CD4-positive, alpha-beta memory T cell (primary cell): ENCODE data around the gene PRKRIP1. TPM values are rescaled to one million over a fixed set of nuclear protein-coding genes. Genes with fewer than 3 reads are reported as not detected.
"Not testable (repeated sequence)": the region's sequence is repeated elsewhere in the genome, so short reads cannot be mapped to it uniquely, and the experiment has no call there.

Experiments used
- CTCF ChIA-PET: fragments of 350-600 bp; sonication (Branson Sonifier 250); formaldehyde crosslinking; loops from one replicate; lab custom pipeline; 2021; ENCODE audit warnings: inconsistent platforms; ENCODE audit not compliant: partially characterized antibody; lab: Charles Lee
- POLR2A ChIA-PET: fragments of 350-600 bp; sonication (Branson Sonifier 250); formaldehyde crosslinking; loops from one replicate; lab custom pipeline; 2021; ENCODE audit not compliant: partially characterized antibody; lab: Charles Lee
- DNase-seq, 5 donors: peaks; one replicate each; pipeline versions ENCODE4 v3.0.0 to v3.0.0-alpha.2; 2020 to 2022; ENCODE audit warnings: mixed read lengths in 1 of 5
- H3K27ac ChIP-seq: one replicate; pipeline ENCODE4 v1.7.0; 2013; ENCODE audit warnings: low read depth, low read length
- H3K27me3 ChIP-seq: 2 replicates; pipeline ENCODE4 v1.7.0; 2013; ENCODE audit warnings: mild to moderate bottlenecking, low read length, moderate library complexity; ENCODE audit not compliant: insufficient read depth
- H3K36me3 ChIP-seq: 2 replicates; pipeline ENCODE4 v1.7.0; 2013; ENCODE audit warnings: mild to moderate bottlenecking, low read length, moderate library complexity; ENCODE audit not compliant: insufficient read depth
- H3K4me1 ChIP-seq: 2 replicates; pipeline ENCODE4 v1.7.0; 2013; ENCODE audit warnings: mild to moderate bottlenecking, low read length, moderate library complexity; ENCODE audit not compliant: insufficient read depth
- H3K4me3 ChIP-seq, 2 donors: one replicate each; pipeline ENCODE4 v1.7.0; 2013; ENCODE audit warnings: low read length in 2 of 2, mild to moderate bottlenecking in 1 of 2
- H3K9me3 ChIP-seq, 2 donors: one replicate each; pipeline ENCODE4 v1.7.0; 2013; ENCODE audit warnings: low read length in 2 of 2, control low read depth in 1 of 2; ENCODE audit not compliant: control insufficient read depth in 1 of 2
- H3K27ac Mint-ChIP-seq, 7 donors: one replicate each; pipeline ENCODE4 v1.8.0; 2020 to 2021; ENCODE audit warnings: mixed read lengths in 7 of 7, mild to moderate bottlenecking in 6 of 7, inconsistent platforms in 3 of 7, moderate library complexity in 3 of 7
- H3K27me3 Mint-ChIP-seq, 2 donors: one replicate each; pipeline ENCODE4 v1.8.0; 2020 to 2021; ENCODE audit warnings: mixed read lengths in 2 of 2
- H3K36me3 Mint-ChIP-seq, 2 donors: one replicate each; pipeline ENCODE4 v1.8.0; 2020 to 2021; ENCODE audit warnings: mixed read lengths in 2 of 2, inconsistent platforms in 1 of 2, mild to moderate bottlenecking in 1 of 2
- H3K4me1 Mint-ChIP-seq, 4 donors: one replicate each; pipeline ENCODE4 v1.8.0; 2020 to 2021; ENCODE audit warnings: mixed read lengths in 4 of 4, mild to moderate bottlenecking in 1 of 4
- H3K4me3 Mint-ChIP-seq, 8 donors: one replicate each; pipeline ENCODE4 v1.8.0; 2020 to 2021; ENCODE audit warnings: mixed read lengths in 8 of 8, mild to moderate bottlenecking in 7 of 8, moderate library complexity in 6 of 8, inconsistent platforms in 3 of 8
- H3K9me3 Mint-ChIP-seq, 8 donors: one replicate each; pipeline ENCODE4 v1.8.0; 2020 to 2021; ENCODE audit warnings: mixed read lengths in 8 of 8, mild to moderate bottlenecking in 5 of 8, inconsistent platforms in 3 of 8, moderate library complexity in 1 of 8
- intact Hi-C: fragments of 100-400 bp; cut with micrococcal nuclease; formaldehyde crosslinking; loops from one replicate; pipeline ENCODE4 v1.15.1; 2023
- polyA plus RNA-seq, 2 donors: library from polyadenylated mRNA; unstranded; fragments of 300-500 nt; fragmentation: Illumina TruSeq; gene quantifications; one replicate each; pipeline ENCODE4 v1.2.3, GENCODE V29; 2021
- total RNA-seq, 2 experiments: library from RNA; stranded (reverse); gene quantifications; one replicate each; pipeline ENCODE4 v1.2.3, GENCODE V29; 2021

The PRKRIP1 gene
- total and polyA plus RNA-seq, 4 experiments from 2014 or later: 9.7 to 47.6 (median 32.4) TPM

DNA sequence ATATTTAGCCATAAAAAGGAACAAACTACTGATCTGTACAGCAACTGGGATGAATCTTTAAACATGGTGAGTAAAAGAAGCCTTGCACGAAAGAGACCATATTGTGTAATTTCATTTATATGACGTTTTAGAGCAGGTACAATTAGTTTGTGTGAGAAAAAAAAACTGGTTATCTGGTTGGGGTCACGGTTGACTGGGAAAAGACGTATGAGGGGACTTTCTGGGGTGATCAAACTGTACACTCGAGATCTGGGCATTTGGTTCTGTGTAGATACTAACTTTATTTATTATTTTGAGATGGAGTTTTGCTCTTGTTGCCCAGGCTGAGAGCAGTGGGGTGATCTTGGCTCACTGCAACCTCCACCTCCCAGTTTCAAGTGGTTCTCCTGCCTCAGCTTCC, 4.2 kb downstream of the PRKRIP1 start:
- Mint-ChIP-seq H3K36me3 (peaks cover 37 to 50% of the 10 kb centered on the region in 2 donors), H3K27ac (peak overlapping the region in 1 of 7 donors; percentile 34), H3K4me1 (peaks cover 17 to 37% (median 25%) of the 10 kb centered on the region in 4 donors), H3K9me3 (no peaks in the 10 kb centered on the region), H3K27me3 (no peaks in the 10 kb centered on the region), H3K4me3 (no peak overlapping the region)
- CTCF ChIA-PET: interaction anchor here (1.3 to 3.0 kb wide), 3 partner anchors 9 to 51 kb away, joined by 3 to 21 read pairs (median 9); no protein-coding TSS in a partner anchor
- Histone ChIP-seq H3K9me3 (no peaks in the 10 kb centered on the region), H3K27me3 (no peaks in the 10 kb centered on the region), H3K4me1 (peaks cover 16% of the 10 kb centered on the region), H3K27ac (no peak overlapping the region), H3K36me3 (peaks cover 44% of the 10 kb centered on the region), H3K4me3 (no peak overlapping the region)
- POLR2A ChIA-PET: no interaction called here
- no peak for DNase-seq
- intact Hi-C loops: no loop called here

DNA sequence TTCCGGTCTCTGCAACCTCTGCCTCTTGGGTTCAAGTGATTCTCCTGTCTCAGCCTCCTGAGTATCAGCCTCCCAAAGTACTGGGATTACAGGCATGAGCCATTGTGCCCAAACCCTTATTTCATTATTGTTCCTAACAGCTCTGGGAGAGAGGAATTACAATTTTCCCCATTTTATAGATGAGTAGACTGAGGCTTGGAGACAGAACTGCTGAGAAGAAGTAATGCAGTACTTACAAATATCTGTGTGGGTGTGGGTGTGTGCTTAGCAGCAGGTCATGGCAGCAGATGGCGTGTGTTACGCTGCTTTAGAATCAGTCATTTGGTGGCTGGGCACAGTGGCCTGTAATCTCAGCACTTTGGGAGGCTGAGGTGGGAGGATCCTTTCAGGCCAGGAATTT, 7.4 kb downstream of the PRKRIP1 start:
- Mint-ChIP-seq H3K27me3 (no peaks in the 10 kb centered on the region), H3K4me1 (peaks cover 5 to 10% (median 7%) of the 10 kb centered on the region in 4 donors), H3K9me3 (no peaks in the 10 kb centered on the region), H3K27ac (peak overlapping the region in 2 of 7 donors; percentile 53 to 75), H3K4me3 (no peak overlapping the region), H3K36me3 (peaks cover 52 to 64% of the 10 kb centered on the region in 2 donors)
- Histone ChIP-seq H3K27ac (no peak overlapping the region), H3K9me3 (no peaks in the 10 kb centered on the region), H3K4me3 (no peak overlapping the region), H3K36me3 (peaks cover 73% of the 10 kb centered on the region), H3K4me1 (no peaks in the 10 kb centered on the region), H3K27me3 (no peaks in the 10 kb centered on the region)
- no peak for DNase-seq
- intact Hi-C loops: no loop called here
- ChIA-PET CTCF (interaction anchor here (0.6 to 5.5 kb wide), 10 partner anchors 8 to 67 kb away, joined by 3 to 96 read pairs (median 12); partner anchors contain the start of genes ALKBH4, ORAI2 and PRKRIP1), POLR2A (interaction anchor here (1.3 to 16.6 kb wide), 2 partner anchors 26 to 63 kb away, joined by 4 to 496 read pairs; partner anchors contain the start of gene ORAI2)

DNA sequence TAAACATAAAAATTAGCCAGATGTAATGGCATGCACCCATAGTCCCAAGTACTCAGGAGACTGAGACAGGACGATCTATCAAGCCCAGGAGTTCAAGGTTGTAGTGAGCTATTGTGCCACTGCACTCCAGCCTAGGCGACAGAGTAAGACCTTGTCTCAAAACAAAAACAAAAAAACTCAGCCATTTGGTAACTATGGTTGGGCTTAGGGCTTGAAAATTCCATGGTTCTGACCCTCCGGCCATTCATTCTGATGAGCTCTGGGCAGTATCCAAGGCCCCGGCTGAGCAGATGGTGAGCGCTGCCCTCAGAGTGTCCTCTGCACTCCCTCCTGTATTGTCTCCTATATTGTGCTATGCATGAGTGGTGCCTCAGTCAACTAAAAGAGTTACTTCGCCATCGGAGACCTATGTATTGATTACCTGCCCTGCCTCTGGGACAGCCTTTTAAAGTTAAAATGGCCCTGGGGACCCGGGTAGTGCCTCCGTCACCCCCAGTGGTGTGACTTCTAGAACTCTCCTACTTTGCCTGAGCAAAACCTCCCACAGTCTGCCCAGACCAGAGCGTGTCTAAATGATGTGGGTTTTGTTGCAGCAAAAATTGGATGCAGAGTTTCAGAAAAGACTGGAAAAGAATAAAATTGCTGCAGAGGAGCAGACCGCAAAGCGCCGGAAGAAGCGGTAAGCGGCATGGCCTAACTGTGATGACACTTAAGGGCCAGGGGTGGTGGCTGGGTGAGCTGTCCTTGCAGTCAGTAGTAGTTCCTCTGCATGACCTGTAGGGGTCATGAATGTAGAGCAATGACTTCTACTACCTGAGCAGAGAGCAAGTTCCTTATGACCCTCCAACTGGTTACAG, 8.1 kb downstream of the PRKRIP1 start:
- Mint-ChIP-seq H3K9me3 (no peaks in the 10 kb centered on the region), H3K27me3 (no peaks in the 10 kb centered on the region), H3K4me3 (no peak overlapping the region), H3K27ac (peak overlapping the region; percentile 27 to 79 (median 71)), H3K36me3 (peaks cover 53 to 65% of the 10 kb centered on the region in 2 donors), H3K4me1 (peaks cover 5 to 9% (median 7%) of the 10 kb centered on the region in 4 donors)
- H3K4me1 ChIP-seq: no peaks in the 10 kb centered on the region
- no peaks in the 10 kb centered on the region for H3K27me3 ChIP-seq
- intact Hi-C loops: loop anchor here (1.0 kb wide), 2 partner anchors 45 to 61 kb away; no protein-coding TSS in a partner anchor
- H3K27ac ChIP-seq: no peak overlapping the region
- no peak overlapping the region for H3K4me3 ChIP-seq
- H3K9me3 ChIP-seq: no peaks in the 10 kb centered on the region
- POLR2A ChIA-PET: interaction anchor here (1.1 to 16.6 kb wide), 8 partner anchors 8 to 63 kb away, joined by 3 to 496 read pairs (median 5); partner anchors contain the start of genes ALKBH4, LRWD1, ORAI2 and PRKRIP1
- DNase-seq: peak; percentile 64 to 72 (median 65)
- CTCF ChIA-PET: interaction anchor here (0.6 to 5.5 kb wide), 17 partner anchors 8 to 126 kb away, joined by 3 to 96 read pairs (median 7); partner anchors contain the start of genes ALKBH4, ORAI2 and PRKRIP1
- H3K36me3 ChIP-seq: peaks cover 77% of the 10 kb centered on the region

DNA sequence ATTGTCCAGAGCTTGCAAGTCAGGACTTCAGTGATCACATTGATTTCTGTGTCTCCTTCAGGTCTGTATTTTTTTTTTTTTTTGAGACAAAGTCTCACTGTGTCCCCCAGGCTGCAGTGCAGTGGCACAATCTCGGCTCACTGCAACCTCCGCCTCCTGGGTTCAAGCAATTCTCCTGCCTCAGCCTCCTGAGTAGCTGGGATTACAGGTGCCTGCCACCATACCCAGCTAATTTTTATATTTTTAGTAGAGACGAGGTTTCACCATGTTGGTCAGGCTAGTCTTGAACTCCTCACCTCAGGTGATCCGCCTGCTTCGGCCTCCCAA, 8.7 kb downstream of the PRKRIP1 start:
- not testable (repeated sequence) for H3K27me3 Mint-ChIP-seq, H3K4me3 ChIP-seq, DNase-seq, H3K9me3 ChIP-seq, H3K27ac ChIP-seq, H3K27me3 ChIP-seq, H3K4me1 Mint-ChIP-seq, H3K9me3 Mint-ChIP-seq, H3K4me1 ChIP-seq, H3K4me3 Mint-ChIP-seq
- intact Hi-C loops: loop anchor here (1.0 kb wide), 2 partner anchors 44 to 60 kb away; no protein-coding TSS in a partner anchor
- Mint-ChIP-seq H3K36me3 (peaks cover 55 to 65% of the 10 kb centered on the region in 2 donors), H3K27ac (peak overlapping the region in 5 of 7 donors; percentile 29 to 79 (median 71))
- peaks cover 75% of the 10 kb centered on the region for H3K36me3 ChIP-seq
- CTCF ChIA-PET: interaction anchor here (0.6 to 5.5 kb wide), 16 partner anchors 9 to 127 kb away, joined by 3 to 96 read pairs (median 8); partner anchors contain the start of genes ALKBH4, ORAI2 and PRKRIP1
- POLR2A ChIA-PET: interaction anchor here (1.1 to 16.6 kb wide), 8 partner anchors 9 to 62 kb away, joined by 3 to 496 read pairs (median 5); partner anchors contain the start of genes ALKBH4, LRWD1, ORAI2 and PRKRIP1

DNA sequence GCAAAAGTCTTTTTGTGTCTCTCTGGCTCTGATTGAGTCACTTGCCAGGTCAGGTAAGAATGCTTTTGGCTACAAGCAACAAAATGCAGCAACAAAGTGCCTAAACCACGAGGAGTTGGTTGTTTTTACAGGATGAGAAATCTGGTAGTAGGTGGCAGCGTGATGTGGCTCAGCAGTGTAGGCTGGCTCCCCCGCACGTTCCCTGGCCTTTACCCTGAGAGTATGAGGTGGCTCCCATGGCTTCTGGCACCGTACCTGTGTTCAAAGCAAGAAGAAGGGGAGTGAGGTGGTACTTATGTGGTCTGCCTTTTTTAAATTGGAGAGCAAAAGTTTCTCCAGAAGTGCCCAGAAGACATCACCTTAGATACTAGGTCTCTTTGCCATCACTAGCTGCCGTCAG, 11.7 kb downstream of the PRKRIP1 start:
- Mint-ChIP-seq H3K27me3 (no peaks in the 10 kb centered on the region), H3K27ac (peak overlapping the region in 1 of 7 donors; percentile 83), H3K4me1 (peaks cover 6 to 13% (median 9%) of the 10 kb centered on the region in 4 donors), H3K4me3 (no peak overlapping the region), H3K9me3 (peaks cover 0 to 6% (median 0%) of the 10 kb centered on the region in 8 donors), H3K36me3 (peaks cover 55 to 70% of the 10 kb centered on the region in 2 donors)
- H3K9me3 ChIP-seq: no peaks in the 10 kb centered on the region
- intact Hi-C loops: no loop called here
- H3K27ac ChIP-seq: no peak overlapping the region
- no peak for DNase-seq
- H3K4me3 ChIP-seq: no peak overlapping the region
- peaks cover 68% of the 10 kb centered on the region for H3K36me3 ChIP-seq
- ChIA-PET CTCF (interaction anchor here (5.5 kb wide), 1 partner anchor 42 kb away, joined by 96 read pairs; no protein-coding TSS in a partner anchor), POLR2A (interaction anchor here (1.1 to 16.6 kb wide), 2 partner anchors 12 to 21 kb away, joined by 3 to 496 read pairs; partner anchors contain the start of genes ORAI2 and PRKRIP1)
- H3K4me1 ChIP-seq: peaks cover 7% of the 10 kb centered on the region
- H3K27me3 ChIP-seq: no peaks in the 10 kb centered on the region

DNA sequence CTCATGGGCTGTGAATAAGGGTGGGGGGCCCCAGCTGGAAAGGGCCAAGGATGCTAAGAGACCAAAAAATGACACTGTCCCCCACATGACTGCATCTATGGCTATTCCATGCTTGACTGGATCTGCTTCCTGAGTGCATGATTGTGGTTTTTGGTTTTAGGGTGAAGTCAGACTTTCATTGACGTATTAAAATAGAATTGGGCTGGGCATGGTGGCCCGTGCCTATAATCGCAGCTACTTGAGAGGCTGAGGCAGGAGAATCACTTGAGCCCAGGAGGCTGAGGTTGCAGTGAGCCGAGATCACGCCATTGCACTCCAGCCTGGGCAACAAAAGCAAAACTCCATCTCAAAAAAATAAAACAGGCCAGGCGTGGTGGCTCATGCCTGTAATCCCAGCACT, 12.4 kb downstream of the PRKRIP1 start:
- H3K27me3 Mint-ChIP-seq, H3K27me3 ChIP-seq, H3K27ac ChIP-seq, H3K9me3 Mint-ChIP-seq, H3K4me1 ChIP-seq, DNase-seq, H3K9me3 ChIP-seq, H3K4me3 Mint-ChIP-seq, H3K4me3 ChIP-seq, intact Hi-C loops: not testable (repeated sequence)
- POLR2A ChIA-PET: interaction anchor here (1.1 to 16.6 kb wide), 2 partner anchors 12 to 21 kb away, joined by 3 to 496 read pairs; partner anchors contain the start of genes ORAI2 and PRKRIP1
- H3K4me1 Mint-ChIP-seq: peaks cover 6 to 18% (median 11%) of the 10 kb centered on the region in 4 donors
- H3K27ac Mint-ChIP-seq: peak overlapping the region in 3 of 7 donors; percentile 51 to 83 (median 57)
- peaks cover 67% of the 10 kb centered on the region for H3K36me3 ChIP-seq
- CTCF ChIA-PET: interaction anchor here (1.3 to 5.5 kb wide), 2 partner anchors 8 to 41 kb away, joined by 3 to 96 read pairs; no protein-coding TSS in a partner anchor
- H3K36me3 Mint-ChIP-seq: peaks cover 50 to 69% of the 10 kb centered on the region in 2 donors
